ENCODE results near the gene GABRB3.

DNA sequence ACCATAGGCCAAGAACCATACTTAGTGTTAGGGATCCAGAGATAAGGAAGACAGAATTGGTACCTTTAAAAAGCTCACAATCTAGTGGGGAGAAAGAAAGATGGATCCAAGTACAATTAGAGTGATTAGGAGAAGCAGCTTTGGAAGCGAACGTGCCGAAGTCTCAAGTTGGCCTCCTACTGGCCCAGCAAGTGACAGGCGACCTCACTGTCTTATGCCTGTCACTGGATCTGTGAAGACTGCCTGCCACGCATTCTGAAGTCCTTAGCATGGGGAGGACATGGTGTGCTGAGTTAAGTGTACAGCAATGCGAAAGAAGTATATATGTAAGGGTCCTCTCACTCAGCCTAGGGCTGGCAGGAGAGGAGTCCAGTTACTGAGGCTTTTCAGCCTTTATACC is 141.0 kb downstream of the GABRB3 start:
- TF ChIP-seq CTCF (IDR thresholded peaks at IDR 0.05) = no peak
- TF ChIP-seq EZH2 (IDR thresholded peaks at IDR 0.05; ENCODE audit: borderline replicate concordance, insufficient read depth, low read depth, low read length, poor library complexity, severe bottlenecking) = no peak

All from B cell (primary cell).